ENCODE measurements around the gene TPRKB.

The TPRKB gene

DNA sequence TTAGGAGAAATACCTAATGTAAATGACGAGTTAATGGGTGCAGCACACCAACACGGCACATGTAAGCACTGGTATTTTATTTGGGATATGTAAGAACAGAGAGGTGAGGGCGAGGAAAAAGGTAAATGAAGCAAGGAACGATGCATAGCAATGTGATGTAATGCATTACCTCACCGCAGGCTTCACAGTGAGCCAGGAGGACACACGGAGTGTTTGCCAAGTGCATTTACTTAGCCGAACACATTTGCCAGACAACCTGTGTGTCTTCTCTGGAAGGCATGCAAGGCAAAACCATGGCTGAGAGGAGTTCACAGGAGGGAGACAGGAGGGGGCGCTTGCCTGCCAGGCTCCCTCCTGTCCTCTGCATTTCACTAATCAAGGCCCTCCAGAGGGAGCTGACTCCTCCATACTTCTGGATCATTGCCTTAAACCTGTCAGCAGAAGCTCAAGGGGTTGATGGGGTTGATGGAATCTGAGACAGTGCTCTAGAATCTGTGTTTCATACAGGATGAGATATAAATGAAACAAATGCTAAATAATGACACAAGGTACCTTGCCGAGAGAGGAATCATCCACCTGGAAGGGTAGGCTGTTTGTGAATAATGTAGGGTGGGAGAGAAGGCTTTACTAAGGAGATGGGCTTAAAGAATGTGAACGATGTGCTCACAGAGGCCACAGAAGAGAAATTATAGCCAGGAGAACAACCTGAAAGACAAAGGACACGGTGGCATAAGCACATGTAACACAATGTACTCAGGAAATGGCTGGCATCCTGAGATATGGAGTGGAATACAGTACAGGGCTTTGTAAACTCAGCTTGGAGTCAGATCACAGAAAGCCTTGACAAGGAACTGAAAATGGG is 9.1 kb upstream of the TPRKB start:
- H3K36me3 ChIP-seq (ENCODE audit: control insufficient read depth, low read length): no peaks in the 10 kb centered on the region
- no peak overlapping the region for H3K4me3 ChIP-seq (ENCODE audit: low read length)
- no peaks in the 10 kb centered on the region for H3K9me3 ChIP-seq (ENCODE audit: control insufficient read depth, insufficient read depth, low read length)
- H4K20me1 ChIP-seq (ENCODE audit: control insufficient read depth, insufficient read depth, low read depth, low read length): no peaks in the 10 kb centered on the region
- H3K4me2 ChIP-seq (ENCODE audit: low read length): no peak overlapping the region
- H3K27ac ChIP-seq (ENCODE audit: low read depth, low read length): no peak overlapping the region
- H3K79me2 ChIP-seq (ENCODE audit: control insufficient read depth, low read length): no peaks in the 10 kb centered on the region
- no peaks in the 10 kb centered on the region for H3K27me3 ChIP-seq (ENCODE audit: control insufficient read depth, low read length)
- no peaks in the 10 kb centered on the region for H3K9me2 ChIP-seq (replicated peaks; ENCODE audit: control insufficient read depth, low read length)
- TF ChIP-seq EZH2phosphoT487 (IDR thresholded peaks at IDR 0.05; ENCODE audit: borderline replicate concordance, low read length): no peak
- TF ChIP-seq, protein P1, sequence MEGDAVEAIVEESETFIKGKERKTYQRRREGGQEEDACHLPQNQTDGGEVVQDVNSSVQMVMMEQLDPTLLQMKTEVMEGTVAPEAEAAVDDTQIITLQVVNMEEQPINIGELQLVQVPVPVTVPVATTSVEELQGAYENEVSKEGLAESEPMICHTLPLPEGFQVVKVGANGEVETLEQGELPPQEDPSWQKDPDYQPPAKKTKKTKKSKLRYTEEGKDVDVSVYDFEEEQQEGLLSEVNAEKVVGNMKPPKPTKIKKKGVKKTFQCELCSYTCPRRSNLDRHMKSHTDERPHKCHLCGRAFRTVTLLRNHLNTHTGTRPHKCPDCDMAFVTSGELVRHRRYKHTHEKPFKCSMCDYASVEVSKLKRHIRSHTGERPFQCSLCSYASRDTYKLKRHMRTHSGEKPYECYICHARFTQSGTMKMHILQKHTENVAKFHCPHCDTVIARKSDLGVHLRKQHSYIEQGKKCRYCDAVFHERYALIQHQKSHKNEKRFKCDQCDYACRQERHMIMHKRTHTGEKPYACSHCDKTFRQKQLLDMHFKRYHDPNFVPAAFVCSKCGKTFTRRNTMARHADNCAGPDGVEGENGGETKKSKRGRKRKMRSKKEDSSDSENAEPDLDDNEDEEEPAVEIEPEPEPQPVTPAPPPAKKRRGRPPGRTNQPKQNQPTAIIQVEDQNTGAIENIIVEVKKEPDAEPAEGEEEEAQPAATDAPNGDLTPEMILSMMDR (IDR thresholded peaks at IDR 0.05; ENCODE audit: low read depth, low read length, poor library complexity, severe bottlenecking): no peak
- H3K4me1 ChIP-seq (ENCODE audit: control insufficient read depth, low read length): no peaks in the 10 kb centered on the region
- no peaks in the 10 kb centered on the region for H3F3A ChIP-seq (ENCODE audit: control insufficient read depth, insufficient read depth)

DNA sequence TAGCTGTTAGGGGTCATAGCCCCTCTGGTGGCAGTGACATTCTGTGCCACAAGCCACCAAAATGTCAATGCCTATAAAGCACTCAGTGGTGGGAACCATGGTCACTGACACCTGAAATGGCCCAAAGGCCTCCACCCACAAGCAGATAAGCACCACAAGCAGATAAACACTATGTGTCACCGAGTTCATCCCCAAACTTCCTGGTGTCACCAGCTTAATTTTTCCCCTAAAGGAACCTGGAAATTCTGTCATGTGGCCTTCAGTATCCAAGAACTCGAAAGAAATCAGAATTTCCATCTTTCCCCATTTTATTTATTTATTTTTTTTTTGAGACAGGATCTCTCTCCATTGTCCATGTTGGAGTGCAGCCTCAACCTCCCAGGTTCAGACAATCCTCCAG is 3.6 kb upstream of the TPRKB start:
- Histone ChIP-seq H4K20me1 (ENCODE audit: control insufficient read depth, insufficient read depth, low read depth, low read length) (no peaks in the 10 kb centered on the region), H3K4me1 (ENCODE audit: control insufficient read depth, low read length) (peaks cover 16% of the 10 kb centered on the region), H3F3A (ENCODE audit: control insufficient read depth, insufficient read depth) (no peaks in the 10 kb centered on the region), H3K36me3 (ENCODE audit: control insufficient read depth, low read length) (peaks cover 7% of the 10 kb centered on the region; the same call in 1 of the 2 replicates), H3K4me3 (ENCODE audit: low read length) (no peak overlapping the region), H3K9me3 (ENCODE audit: control insufficient read depth, insufficient read depth, low read length) (no peaks in the 10 kb centered on the region), H3K79me2 (ENCODE audit: control insufficient read depth, low read length) (peaks cover 13% of the 10 kb centered on the region), H3K27ac (ENCODE audit: low read depth, low read length) (no peak overlapping the region), H3K27me3 (ENCODE audit: control insufficient read depth, low read length) (no peaks in the 10 kb centered on the region), H3K9me2 (replicated peaks; ENCODE audit: control insufficient read depth, low read length) (no peaks in the 10 kb centered on the region), H3K4me2 (ENCODE audit: low read length) (no peak overlapping the region)
- TF ChIP-seq EZH2phosphoT487 (IDR thresholded peaks at IDR 0.05; ENCODE audit: borderline replicate concordance, low read length): no peak
- TF ChIP-seq, protein P1 (IDR thresholded peaks at IDR 0.05; ENCODE audit: low read depth, low read length, poor library complexity, severe bottlenecking): no peak

DNA sequence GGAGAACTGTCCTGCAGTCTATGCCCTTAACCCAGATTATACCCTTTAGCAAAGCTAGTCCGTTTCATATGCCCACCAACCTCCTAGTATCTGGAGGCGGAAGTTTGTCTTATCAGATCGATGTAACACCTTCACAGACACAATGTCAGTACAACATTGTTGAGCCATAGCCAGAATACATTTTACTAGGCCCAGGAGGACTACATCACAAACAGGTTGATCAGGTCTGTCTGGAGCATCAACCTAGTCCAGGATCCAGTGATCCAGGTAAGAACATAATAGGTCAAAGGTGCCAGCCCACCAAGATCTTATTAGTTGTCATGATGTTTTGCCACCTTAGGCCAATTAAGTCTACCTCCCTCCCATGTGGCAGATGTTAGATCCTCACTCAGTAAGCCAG is 2.0 kb upstream of the TPRKB start:
- Histone ChIP-seq H3K9me2 (replicated peaks; ENCODE audit: control insufficient read depth, low read length) (no peaks in the 10 kb centered on the region), H3K4me3 (ENCODE audit: low read length) (no peak overlapping the region), H3K27me3 (ENCODE audit: control insufficient read depth, low read length) (no peaks in the 10 kb centered on the region), H3K27ac (ENCODE audit: low read depth, low read length) (no peak overlapping the region), H3K9me3 (ENCODE audit: control insufficient read depth, insufficient read depth, low read length) (no peaks in the 10 kb centered on the region), H3K4me1 (ENCODE audit: control insufficient read depth, low read length) (peaks cover 18% of the 10 kb centered on the region), H3K79me2 (ENCODE audit: control insufficient read depth, low read length) (peaks cover 29% of the 10 kb centered on the region), H3F3A (ENCODE audit: control insufficient read depth, insufficient read depth) (no peaks in the 10 kb centered on the region), H3K4me2 (ENCODE audit: low read length) (no peak overlapping the region), H3K36me3 (ENCODE audit: control insufficient read depth, low read length) (peaks cover 14% of the 10 kb centered on the region), H4K20me1 (ENCODE audit: control insufficient read depth, insufficient read depth, low read depth, low read length) (no peaks in the 10 kb centered on the region)
- no peak for TF ChIP-seq EZH2phosphoT487 (IDR thresholded peaks at IDR 0.05; ENCODE audit: borderline replicate concordance, low read length)
- TF ChIP-seq, protein P1 (IDR thresholded peaks at IDR 0.05; ENCODE audit: low read depth, low read length, poor library complexity, severe bottlenecking): no peak

Measured in DOHH2 (cell line).